Body of pancreas (tissue), 4 donors: ENCODE measurements around the gene CROCC2.

Experiments used
- POLR2A ChIP-seq, 3 donors: fragments of 450-650 bp; IDR thresholded peaks; one replicate each; pipeline ENCODE4 v1.6.1; 2016; ENCODE audit warnings: antibody characterized with exemption in 3 of 3, mild to moderate bottlenecking in 2 of 3
- TF ChIP-seq, protein P1 (sequence below), 7 experiments: fragments of 450-650 bp in 4 of 7; fragments of 200-600 bp in 3 of 7; sonication (generic) in 3 of 7; IDR thresholded peaks; one replicate each; pipeline ENCODE4 v1.5.1; 2016 to 2019; ENCODE audit warnings: antibody characterized with exemption in 7 of 7

DNA sequence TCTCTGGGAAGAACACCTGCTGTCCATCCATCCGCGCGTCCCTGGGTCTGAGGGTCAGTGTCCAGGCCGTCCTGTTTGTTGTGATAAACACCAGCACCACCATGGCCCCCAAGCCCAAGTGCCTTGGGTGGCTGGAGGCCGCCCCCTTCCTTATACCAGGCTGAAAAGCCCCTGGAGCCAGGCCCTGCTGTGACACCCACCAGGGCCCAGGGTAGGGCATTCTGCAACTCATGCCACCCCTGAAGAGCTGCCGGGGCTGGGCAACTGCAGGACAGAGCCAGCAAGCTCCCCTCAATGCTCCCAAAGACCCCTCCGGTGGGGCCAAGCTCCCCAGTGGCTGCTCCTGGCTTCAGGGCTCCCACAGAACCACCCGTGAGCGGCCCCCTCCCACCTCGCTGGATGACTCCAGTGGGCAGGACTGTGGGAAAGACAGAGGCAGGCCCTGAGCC lies 60.3 kb downstream of the CROCC2 start:
- TF ChIP-seq POLR2A (IDR thresholded peaks at IDR 0.05), result no peak
- TF ChIP-seq, protein P1, sequence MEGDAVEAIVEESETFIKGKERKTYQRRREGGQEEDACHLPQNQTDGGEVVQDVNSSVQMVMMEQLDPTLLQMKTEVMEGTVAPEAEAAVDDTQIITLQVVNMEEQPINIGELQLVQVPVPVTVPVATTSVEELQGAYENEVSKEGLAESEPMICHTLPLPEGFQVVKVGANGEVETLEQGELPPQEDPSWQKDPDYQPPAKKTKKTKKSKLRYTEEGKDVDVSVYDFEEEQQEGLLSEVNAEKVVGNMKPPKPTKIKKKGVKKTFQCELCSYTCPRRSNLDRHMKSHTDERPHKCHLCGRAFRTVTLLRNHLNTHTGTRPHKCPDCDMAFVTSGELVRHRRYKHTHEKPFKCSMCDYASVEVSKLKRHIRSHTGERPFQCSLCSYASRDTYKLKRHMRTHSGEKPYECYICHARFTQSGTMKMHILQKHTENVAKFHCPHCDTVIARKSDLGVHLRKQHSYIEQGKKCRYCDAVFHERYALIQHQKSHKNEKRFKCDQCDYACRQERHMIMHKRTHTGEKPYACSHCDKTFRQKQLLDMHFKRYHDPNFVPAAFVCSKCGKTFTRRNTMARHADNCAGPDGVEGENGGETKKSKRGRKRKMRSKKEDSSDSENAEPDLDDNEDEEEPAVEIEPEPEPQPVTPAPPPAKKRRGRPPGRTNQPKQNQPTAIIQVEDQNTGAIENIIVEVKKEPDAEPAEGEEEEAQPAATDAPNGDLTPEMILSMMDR (IDR thresholded peaks at IDR 0.05), result no peak
